ENCODE data around the gene RBMS1.
"Not testable (repeated sequence)": the region's sequence is repeated elsewhere in the genome, so short reads cannot be mapped to it uniquely, and the experiment has no call there.

The RBMS1 gene

GRCh38 chr2:160469164-160469563 lies 24.4 kb downstream of the RBMS1 start:
- DNase-seq = no peak

- no peak for DNase-seq
Observed at GRCh38 chr2:160467086-160467485, 26.5 kb downstream of the RBMS1 start.

GRCh38 chr2:160465406-160465805 lies 28.2 kb downstream of the RBMS1 start:
- DNase-seq = no peak

GRCh38 chr2:160465002-160465401 lies 28.6 kb downstream of the RBMS1 start:
- DNase-seq = no peak

GRCh38 chr2:160464017-160464416 lies 29.6 kb downstream of the RBMS1 start:
- DNase-seq = no peak

- DNase-seq = no peak
Observed at GRCh38 chr2:160463245-160463644, 30.4 kb downstream of the RBMS1 start.

GRCh38 chr2:160460333-160460731 lies 33.3 kb downstream of the RBMS1 start:
- DNase-seq = no peak

GRCh38 chr2:160459538-160460332 lies 33.9 kb downstream of the RBMS1 start:
- DNase-seq = no peak

- DNase-seq = no peak
Observed at GRCh38 chr2:160458718-160459453, 34.7 kb downstream of the RBMS1 start.

GRCh38 chr2:160457588-160457987 lies 36.0 kb downstream of the RBMS1 start:
- DNase-seq = no peak

GRCh38 chr2:160454070-160454797 lies 39.4 kb downstream of the RBMS1 start:
- DNase-seq = no peak

GRCh38 chr2:160453111-160453820 lies 40.3 kb downstream of the RBMS1 start:
- DNase-seq = no peak

- no peak for DNase-seq
Observed at GRCh38 chr2:160450486-160450885, 43.1 kb downstream of the RBMS1 start.

- not testable (repeated sequence) for DNase-seq
Observed at GRCh38 chr2:160448821-160449220, 44.8 kb downstream of the RBMS1 start.

- no peak for DNase-seq
Observed at GRCh38 chr2:160445673-160446072, 47.9 kb downstream of the RBMS1 start.

GRCh38 chr2:160442603-160443002 lies 51.0 kb downstream of the RBMS1 start:
- DNase-seq = no peak

- no peak for DNase-seq
Observed at GRCh38 chr2:160440888-160441287, 52.7 kb downstream of the RBMS1 start.

GRCh38 chr2:160439038-160439437 lies 54.6 kb downstream of the RBMS1 start:
- DNase-seq = not testable (repeated sequence)

GRCh38 chr2:160437273-160437672 lies 56.3 kb downstream of the RBMS1 start:
- DNase-seq = no peak

- DNase-seq = no peak
Observed at GRCh38 chr2:160434254-160434948, 59.2 kb downstream of the RBMS1 start.

GRCh38 chr2:160433466-160434140 lies 60.0 kb downstream of the RBMS1 start:
- no peak for DNase-seq

- DNase-seq = no peak
Observed at GRCh38 chr2:160432633-160433032, 61.0 kb downstream of the RBMS1 start.
